Activated CD8-positive, alpha-beta memory T cell treated with anti-CD3 and anti-CD28 coated beads for 24 hours (primary cell): ENCODE data around the gene DVL1.
"Not testable (repeated sequence)": the region's sequence is repeated elsewhere in the genome, so short reads cannot be mapped to it uniquely, and the experiment has no call there.

Source experiments
- DNase-seq: peaks from one replicate; pipeline ENCODE4 v3.0.0-alpha.2; 2020

The DVL1 gene

GRCh38 chr1:1349256-1350012, at the start of gene DVL1:
Gene DVL1 (minus strand): TSS chr1:1349418. CDS start chr1:1349065, 353 bp downstream.
- peak; percentile 88 for DNase-seq

- DNase-seq = no peak
These were observed 49.5 kb upstream of the DVL1 start for GRCh38 chr1:1398677-1399186.

GRCh38 chr1:1397839-1398523, 48.8 kb upstream of the DVL1 start:
- no peak for DNase-seq

GRCh38 chr1:1395166-1395565, 45.9 kb upstream of the DVL1 start:
- no peak for DNase-seq

- no peak for DNase-seq
These were observed 44.9 kb upstream of the DVL1 start for GRCh38 chr1:1394116-1394515.

- DNase-seq = no peak
These were observed 44.2 kb upstream of the DVL1 start for GRCh38 chr1:1393428-1393827.

GRCh38 chr1:1393014-1393413, 43.8 kb upstream of the DVL1 start:
- no peak for DNase-seq

- DNase-seq = no peak
These were observed 42.0 kb upstream of the DVL1 start for GRCh38 chr1:1391225-1391624.

GRCh38 chr1:1390675-1391074, 41.5 kb upstream of the DVL1 start:
- no peak for DNase-seq

GRCh38 chr1:1388078-1388472, 38.9 kb upstream of the DVL1 start:
- DNase-seq = no peak

GRCh38 chr1:1387098-1388077, 38.2 kb upstream of the DVL1 start:
- DNase-seq = no peak

GRCh38 chr1:1385931-1386330, 36.7 kb upstream of the DVL1 start:
- DNase-seq = no peak

- not testable (repeated sequence) for DNase-seq
These were observed 36.1 kb upstream of the DVL1 start for GRCh38 chr1:1385339-1385738.

GRCh38 chr1:1381294-1381693, 32.1 kb upstream of the DVL1 start:
- no peak for DNase-seq

GRCh38 chr1:1380860-1381259, 31.6 kb upstream of the DVL1 start:
- no peak for DNase-seq

- DNase-seq = no peak
These were observed 28.5 kb upstream of the DVL1 start for GRCh38 chr1:1377540-1378205.

- DNase-seq = no peak
These were observed 27.5 kb upstream of the DVL1 start for GRCh38 chr1:1376551-1377226.

GRCh38 chr1:1374929-1375662, 25.9 kb upstream of the DVL1 start, which contains the start of gene AURKAIP1:
Gene AURKAIP1 (minus strand): TSS chr1:1375207. CDS start chr1:1374756, 451 bp downstream.
- peak; percentile 94 for DNase-seq

- no peak for DNase-seq
These were observed 25.3 kb upstream of the DVL1 start for GRCh38 chr1:1374589-1374928.

- DNase-seq = no peak
These were observed 24.8 kb upstream of the DVL1 start for GRCh38 chr1:1373815-1374588.
